ENCODE results near the gene OSBPL2.

The OSBPL2 gene

DNA sequence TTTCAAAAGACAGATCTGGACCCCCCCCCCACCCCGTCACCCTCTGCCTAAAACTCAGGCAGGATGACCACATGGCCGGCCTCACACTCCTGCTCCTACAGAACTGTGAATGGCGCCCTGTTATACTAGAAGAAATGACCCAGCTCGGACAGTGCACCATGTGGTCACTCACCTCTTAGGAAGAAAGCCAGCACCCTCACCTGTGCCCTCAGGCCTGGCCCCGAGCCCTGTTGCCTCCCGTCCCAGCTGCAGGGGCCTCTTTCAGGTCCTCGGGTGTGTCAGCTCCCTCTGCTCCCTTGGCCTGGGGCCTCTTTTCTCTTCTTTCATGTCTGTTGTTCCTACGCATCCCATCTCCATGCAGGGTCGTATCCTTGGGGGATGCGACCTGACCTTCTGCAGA, 23.7 kb downstream of the OSBPL2 start:
- no peak for DNase-seq

DNA sequence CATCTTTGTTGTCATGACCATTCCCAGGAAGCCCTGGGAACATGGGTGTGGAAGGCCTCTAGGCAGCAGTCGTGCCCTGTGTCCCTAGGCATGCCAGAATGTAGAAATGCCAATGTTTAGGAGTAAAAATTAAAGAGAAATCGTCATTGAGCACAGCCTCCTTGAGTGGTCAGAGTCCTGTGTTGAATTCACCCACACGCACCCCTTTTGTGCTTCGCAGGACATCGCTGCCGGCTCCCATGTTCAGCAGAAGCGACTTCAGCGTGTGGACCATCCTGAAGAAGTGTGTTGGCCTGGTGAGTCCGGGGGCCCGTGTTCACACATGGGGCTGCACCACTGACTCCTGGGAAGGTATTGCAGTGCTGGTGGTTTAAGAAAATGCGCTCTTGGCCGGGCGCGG, 25.1 kb downstream of the OSBPL2 start:
- DNase-seq = no peak

DNA sequence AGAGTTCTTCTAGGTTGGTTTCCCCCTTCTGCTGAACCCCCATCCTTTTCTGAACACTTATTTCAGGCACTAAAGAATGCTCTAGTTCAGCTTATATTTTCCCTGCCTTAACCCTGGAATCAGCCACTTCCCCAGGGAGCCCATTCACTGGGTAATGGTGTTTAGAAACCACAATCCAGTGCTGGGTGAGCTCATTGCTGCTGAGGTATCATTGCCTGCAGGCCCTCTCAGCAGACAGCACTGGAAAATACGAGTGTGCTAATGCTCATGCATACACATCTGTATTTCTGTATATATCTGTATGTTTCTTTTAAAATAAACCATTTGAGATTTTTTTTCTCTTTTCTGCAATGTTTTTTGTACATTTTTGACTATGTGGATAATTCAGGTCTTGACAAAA, 27.0 kb downstream of the OSBPL2 start:
- no peak for DNase-seq

DNA sequence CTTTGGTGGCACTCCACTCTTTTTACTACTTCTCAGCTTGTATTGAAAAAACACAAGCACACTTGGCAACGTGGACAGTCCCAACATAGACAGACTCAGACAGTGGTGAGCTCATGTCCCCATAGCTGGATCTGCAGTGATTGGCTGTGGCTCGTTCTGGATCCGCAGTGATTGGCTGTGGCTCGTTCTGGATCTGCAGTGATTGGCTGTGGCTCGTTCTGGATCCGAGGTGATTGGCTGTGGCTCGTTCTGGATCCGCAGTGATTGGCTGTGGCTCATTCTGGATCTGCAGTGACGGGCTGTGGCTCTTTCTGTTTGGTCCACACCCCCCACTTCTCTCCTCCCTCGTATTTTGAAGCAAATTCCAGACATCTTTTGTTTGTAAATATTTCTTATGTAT, 28.0 kb downstream of the OSBPL2 start:
- peak in 1 of 2 experiments; percentile 7 for DNase-seq

DNA sequence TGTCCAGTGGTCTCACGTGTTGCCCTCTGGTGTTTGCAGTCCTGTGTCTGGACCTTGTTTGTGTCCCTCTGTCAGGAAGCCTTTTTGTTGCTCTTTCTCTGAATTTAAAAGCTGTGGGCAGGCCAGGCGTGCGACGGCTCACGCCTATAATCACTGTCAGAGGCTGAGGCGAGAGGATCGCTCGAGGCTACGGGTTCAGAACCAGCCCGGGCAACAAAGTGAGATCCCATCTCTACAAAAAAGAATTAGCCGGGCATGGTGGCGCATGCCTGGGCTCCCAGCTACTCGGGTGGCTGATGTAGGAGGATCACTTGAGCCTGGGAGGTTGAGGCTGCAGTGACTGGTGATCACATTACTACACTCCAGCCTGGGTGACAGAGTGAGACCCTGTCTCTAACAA, 28.5 kb downstream of the OSBPL2 start:
- DNase-seq = no peak

DNA sequence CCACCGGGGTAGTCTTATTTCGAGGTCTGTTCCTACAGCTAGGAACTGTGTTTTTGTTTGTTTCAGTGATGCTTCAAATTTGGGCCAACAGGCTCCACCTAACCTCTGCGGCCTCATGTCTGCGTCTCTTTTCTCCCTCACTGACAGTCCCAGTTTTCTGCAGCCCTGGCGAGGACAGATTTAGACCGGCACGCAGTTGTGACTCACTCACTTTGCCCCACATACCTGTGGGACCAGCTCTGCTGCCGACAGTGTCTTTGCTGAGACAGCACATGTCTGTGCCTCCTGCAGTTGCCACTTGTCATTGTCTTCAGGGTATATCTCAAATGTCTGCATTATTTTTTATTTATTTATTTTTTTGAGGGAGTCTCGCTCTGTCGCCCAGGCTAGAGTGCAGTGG, 29.2 kb downstream of the OSBPL2 start:
- DNase-seq = no peak

DNA sequence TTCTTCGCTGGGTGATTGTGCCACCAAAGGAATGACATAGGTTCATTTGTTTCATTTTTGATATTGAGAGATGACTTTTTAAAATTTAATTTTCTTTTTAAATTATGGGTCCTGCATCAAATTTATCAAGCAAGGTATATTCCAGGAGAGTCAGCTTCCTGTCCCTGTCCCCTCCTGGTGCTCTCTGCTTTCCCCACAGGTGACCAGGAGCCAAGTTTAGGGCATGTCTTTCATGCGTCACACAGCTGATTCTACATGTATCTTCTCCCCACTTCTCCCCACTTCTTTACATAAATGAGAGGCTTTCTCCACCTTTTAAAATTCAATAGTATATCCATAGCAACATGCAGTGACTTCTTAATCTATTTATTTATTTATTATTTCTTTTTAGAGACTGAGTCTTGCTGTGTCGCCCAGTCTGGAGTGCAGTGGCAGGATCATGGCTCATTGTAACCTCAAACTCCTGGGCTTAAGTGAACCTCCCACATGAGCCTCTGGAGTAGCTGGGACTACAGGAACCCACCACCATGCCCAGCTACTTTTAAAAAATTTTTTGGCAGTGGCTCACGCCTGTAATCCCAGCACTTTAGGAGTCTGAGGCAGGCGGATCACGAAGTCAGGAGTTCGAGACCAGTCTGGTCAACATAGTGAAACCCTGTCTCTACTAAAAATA, 30.0 kb downstream of the OSBPL2 start:
- DNase-seq = no peak

DNA sequence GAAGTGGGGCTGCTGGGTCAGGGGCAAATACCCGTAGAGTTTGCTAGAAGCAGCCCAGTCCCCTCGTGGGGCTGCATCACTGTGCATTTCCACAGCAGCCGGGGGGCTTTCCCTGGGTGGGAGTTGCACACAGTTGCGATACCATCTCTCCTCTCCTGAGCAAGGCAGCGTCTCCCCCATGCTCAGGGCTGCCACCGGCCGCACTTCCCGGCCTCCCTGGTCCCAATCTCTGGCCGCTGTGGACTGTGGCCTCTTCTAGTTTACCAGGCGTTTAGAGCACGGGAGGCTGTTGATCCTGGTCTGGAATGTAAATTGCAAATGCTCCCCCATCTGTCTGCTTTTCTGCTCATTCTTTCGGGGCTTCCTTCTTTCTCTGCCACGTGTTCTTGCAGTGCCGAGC, 31.1 kb downstream of the OSBPL2 start:
- no peak for DNase-seq

DNA sequence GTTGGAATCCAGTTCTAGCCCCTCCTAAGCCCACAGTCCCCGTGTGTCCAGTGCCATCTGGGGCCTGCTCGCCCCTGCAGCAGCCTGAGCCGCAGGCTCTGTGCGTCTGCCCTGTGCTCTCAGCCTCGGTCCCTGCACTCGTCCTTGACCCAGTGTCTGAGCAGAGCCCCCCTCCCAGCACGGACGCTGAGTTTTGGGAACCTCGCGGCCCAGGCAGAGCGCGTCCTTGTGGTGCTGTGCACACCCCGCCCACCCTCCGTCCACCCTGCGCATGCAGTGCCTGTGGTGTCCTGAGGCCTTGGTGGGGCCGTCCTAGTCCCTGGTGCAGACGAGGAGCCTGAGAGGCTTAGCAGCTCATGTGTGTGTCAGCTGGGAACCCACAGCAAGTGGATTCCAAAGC, 31.6 kb downstream of the OSBPL2 start:
- DNase-seq = no peak

DNA sequence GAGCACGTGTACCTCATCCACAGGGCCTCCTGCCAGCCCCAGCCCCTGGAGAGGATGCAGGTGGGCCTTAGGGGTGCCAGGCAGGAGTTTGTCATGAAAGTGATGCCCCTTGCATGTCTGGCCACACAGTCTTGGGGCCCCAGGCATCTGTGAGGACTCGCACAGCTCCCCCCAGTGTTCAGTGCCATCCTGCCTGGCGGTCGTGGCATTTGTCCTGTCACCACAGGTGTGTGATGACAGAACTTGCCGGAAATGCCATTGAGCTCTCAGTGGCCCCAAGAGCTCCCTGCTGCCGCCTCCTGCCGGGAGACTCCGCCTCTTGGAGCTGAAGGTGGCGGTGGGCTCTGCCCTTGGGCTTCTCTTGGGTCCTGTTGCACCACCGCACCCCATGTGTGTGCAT, 33.9 kb downstream of the OSBPL2 start:
- no peak for DNase-seq

DNA sequence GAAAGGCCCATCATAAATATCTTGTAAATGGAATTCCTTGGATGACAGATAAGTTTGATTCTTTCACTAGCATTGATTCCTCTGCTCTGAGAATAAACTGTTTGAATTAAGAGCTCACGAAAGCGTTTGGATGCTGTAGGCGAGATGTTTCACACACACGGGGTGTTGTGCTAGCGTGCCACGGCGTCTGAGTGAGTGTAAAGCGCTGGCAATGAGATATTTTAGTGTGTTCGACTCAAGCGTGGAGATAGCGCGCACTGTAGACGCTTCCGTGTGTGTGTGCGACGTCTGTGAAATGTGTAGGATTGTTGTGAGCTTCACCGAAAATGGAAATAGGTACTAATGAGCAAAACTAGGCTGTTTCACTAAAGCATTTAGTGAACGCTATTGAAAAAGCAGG, 35.1 kb downstream of the OSBPL2 start:
- DNase-seq = no peak

DNA sequence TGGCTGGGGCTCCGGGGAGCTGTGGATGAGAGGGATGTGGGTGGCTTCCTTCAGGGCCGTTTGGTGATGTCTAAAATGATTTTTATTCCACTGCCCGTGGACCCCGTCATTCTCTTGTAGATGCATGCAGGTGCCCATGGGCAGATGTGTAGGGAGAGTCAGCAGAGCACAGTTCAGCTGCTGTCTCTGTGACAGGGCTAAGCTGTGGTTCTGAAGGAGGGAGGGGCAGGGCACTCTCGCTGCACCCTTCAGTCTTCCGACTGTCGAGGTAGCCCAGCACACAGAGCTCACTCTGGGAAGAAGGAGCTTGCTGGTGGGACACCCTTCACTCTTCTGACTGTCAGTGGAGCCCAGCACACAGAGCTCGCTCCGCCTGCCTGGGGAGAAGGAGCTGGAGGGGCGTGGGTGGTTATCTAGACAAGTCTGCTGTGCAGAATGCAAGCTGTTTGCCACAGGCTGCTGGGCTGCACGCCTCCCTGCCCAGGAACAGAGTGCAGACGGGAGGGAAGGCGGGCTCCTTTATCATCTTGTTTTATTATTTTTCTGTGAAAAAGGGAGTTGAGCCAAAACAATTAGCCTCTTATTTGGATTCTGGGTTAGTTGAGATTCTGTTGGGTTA, 36.1 kb downstream of the OSBPL2 start:
- no peak for DNase-seq

DNA sequence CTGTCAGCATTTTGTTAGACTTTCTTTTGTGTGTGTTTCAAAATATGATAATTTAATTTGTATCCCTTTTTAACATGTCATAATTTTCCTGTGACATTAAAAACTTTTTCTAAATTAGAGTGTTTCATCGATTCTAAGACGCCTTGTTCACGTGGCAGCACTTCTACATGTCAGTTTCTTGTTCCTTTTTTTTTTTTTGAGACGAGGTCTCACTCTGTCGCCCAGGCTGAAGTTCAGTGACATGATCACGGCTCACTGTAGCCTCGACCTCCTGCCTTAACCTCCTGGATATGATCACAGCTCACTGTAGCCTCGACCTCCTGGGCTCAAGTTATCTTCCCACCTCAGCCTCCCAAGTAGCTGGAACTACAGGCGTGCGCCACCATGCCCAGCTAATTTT, 36.9 kb downstream of the OSBPL2 start:
- DNase-seq = no peak

DNA sequence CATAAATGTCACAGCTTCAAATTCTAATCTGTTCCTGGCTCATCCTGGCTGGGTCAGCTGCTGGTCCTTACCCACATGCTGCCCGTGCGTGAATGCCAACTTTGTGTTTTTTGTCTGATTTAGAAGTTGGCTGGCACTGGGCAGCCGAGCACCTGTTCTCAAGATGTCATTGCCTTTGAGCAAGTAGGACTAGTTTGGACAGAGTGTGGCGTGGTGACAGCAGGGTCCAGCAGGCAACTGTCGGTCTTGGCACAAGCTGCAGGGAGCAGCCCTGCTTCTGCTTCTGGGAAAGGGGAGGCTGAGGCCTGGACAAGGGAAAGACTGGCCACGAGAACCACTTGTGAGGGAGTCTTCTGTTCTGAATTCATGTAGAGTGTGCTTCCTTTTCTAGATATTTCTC, 38.1 kb downstream of the OSBPL2 start:
- DNase-seq = no peak

DNA sequence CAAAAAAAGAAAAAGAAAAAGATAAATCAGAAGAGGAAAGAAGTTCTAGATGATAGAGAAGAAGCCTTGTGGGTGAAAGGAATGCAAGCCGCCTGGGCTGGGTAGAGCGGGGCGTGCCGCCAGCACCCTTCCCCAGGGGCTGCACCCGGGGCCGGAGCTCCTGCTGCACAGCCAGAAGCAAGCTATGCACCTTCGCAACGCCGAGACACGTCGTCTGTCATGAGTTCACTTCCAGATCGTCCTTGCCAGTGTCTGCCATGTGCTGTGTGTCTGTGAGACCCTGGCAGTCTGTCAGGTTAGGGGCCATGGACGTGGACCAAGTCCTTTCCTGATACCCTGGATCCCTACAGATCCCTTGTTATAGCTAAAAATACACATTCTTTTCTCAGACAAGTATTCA, 38.9 kb downstream of the OSBPL2 start:
- no peak for DNase-seq

DNA sequence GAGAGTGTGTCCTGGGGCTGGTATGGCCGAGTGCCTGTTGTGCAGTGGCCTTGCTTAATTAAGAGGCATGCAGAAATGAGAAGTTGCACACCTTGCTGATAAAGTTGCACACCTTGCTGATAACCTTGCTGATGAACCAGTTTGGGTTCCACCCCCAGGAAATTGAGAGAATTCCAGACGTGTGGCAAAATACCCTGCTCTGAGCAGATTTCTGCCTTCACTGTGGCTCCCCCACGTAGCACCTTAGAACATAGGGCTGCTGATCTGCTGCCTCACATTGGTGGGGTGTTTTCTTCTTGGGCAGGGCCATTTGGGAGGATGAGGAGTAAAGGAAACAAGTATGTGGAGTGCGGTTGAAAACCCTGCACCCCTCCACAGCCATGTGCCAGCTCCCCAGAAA, 42.0 kb downstream of the OSBPL2 start:
- no peak for DNase-seq

DNA sequence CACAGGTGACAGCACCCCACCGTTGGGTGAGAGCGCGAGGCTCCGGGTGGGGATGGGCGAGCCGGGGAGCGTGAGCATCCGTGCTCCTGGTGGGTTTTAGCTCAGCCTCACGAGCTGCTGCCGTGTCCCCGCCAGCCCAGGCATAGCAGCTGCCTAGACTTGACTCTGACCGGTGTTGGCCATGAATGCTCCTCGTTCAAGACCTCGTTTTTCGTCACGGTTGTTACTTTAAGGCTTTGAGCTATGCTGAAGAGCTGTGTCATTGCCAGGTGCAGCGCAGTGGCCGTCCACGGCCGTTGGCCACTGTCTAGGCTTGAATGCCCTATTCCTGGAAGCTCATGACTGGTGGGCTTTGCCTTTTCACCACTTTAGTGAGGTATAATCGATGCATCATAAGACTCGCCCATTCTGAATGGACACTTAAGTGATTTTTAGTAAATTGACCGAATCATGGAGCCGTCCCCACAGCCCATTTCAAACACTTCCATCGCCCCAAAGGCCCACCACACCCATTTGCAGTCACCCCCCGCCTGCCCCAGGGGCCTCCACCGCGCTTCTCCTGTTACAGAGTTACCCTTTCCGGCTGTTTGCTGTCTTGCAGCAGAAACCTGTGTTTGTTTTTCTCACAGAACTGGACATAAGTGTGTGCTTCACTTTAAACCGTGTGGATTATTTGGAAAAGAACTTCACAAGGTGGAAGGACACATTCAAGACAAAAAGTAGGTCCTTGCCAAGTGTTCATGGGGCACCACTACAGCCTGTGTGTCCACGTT, 43.0 kb downstream of the OSBPL2 start:
- no peak for DNase-seq

DNA sequence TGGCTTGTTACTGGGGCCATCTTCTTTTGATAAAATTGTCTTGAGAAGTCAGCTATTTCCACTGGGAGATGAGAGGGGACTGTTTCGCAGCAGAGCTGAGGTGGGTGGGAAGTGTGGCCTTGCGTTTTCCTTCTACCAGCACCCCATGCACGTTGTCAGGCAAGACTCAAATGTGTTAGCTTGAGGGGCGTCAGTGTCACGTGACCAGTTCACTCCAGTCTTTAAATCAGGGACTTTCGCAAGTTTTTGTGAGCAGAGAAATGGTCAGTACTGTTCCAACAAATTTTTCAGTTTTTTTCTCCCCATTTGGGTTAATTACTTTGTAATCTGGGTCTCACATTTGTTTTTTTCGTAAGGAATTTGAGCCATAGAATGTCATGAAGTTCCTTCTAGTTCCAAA, 43.8 kb downstream of the OSBPL2 start:
- no peak for DNase-seq

DNA sequence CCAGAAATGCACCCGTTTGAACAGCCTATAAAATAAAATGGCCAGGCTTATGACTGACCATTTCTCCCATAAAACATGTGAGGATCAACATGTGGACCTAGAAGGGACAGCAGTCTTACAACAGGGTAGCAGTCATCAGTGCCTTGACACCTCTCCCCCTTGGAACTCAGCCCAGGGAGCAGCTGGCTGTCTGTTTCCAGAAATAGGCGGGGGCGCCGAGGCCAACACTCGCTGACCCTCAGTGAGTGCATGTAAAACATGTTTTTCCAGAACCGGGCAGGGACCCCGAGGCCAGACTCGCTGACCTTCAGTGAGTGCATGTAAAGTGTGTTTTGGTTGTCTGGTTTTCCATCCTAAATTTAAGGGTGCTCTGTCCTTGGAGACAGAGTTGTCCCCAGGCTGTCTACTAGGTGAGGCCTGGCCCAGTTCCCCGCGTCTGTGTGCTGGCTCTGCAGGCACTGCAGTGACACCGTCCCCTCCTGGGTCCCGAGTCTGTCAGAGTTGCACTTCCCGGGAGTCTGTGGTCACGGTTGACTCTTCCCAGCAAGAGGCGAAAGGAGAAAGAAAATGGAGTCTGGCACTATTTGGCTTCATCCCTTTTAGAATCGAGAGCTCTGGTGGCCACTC, 44.7 kb downstream of the OSBPL2 start:
- no peak for DNase-seq

DNA sequence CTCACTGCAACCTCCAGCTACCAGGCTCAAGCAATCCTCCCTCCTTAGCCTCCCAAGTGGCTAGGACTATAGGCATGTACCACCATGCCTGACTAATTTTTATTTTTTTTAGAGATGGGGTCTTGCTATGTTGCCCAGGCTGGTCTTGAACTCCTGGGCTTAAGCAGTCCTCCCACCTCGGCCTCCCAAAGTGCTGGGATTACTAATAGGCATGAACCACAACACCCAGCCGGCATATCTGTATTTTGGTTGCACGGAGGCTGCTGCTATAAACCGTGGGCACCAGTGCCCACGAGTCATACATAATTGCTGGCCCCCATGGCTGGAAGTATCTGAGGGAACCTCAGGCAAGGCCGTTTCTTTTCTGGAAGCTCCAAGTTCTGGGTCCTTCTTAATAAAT, 46.1 kb downstream of the OSBPL2 start:
- no peak for DNase-seq

DNA sequence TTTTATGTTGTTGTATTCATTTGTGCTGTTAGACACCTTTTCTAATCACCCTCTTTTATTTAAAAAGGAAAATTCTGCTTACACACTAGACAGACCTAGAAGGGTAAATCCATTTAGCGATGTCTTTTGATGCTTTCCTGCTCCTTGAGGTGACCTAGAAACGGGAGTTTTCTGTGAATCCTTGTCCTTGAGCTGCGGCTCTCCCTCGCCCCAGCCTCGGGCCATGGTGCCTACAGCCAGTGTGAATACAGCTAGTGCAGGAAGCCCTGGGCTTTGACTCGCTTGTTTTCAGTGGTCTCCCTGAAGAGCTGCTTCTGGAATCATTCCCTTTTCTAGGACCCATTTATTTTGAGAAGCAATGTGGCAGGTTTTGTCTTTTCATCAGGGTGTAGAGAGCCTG, 46.8 kb downstream of the OSBPL2 start:
- DNase-seq = no peak

DNA sequence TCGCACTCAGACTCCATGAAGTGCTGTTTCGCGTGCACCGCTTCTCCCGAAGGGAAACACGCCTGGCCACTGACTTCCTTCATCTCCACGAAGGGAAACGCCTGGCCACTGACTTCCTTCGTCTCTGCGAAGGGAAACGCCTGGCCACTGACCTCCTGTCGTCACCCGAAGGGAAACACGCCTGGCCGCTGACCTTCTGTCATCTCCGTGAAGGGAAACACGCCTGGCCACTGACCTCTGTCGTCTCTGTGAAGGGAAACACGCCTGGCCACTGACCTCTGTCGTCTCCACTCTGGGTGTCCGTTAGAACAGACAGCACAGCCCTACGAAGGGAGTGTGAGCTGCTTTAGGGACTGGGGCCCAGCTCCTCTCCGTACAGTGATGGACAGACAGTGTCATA, 47.4 kb downstream of the OSBPL2 start:
- DNase-seq = no peak

DNA sequence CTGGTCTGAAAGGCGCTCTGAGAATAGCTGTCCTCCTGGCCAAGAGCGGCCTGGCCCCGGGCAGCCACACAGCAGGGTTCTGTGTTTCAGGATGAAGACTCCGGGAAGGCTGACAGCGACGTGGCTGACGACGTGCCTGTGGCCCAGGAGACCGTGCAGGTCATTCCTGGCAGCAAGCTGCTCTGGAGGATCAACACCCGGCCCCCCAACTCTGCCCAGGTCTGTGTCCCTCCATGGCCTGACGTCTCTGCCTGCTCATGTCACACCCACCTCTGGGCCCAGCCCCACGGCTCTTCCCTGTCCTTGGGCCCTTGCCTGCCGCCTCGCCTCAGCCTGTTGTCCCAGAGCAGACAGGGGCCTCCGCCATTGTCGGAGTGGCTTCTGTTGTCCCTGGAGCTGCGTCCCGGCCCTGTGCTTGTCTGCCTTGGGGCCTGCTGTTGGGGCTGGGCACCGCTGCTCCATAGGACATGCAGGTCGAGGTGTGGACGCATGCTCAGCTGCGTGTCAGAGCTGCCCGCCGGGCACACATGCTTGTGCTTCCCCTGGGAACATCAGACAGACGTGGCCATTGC, 48.3 kb downstream of the OSBPL2 start:
- DNase-seq = no peak

DNA sequence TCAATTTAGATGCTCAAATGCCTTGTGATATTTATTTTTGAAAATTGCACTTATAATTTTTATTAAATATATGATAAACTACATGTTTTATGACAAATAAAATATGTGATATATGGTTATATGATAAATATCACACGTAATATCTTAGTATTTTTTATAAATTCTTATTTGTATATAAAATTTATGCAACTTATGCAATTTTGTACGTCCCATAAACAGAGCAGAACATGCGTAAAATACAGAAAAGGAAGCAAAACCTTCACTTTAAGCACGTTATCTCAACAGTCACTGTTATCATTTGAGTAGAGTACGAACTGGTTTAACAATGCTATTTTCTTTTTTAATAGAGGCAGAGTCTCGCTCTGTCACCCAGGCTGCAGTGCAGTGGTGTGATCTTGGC, 48.8 kb downstream of the OSBPL2 start:
- DNase-seq = no peak

Data from activated CD4-positive, alpha-beta T cell treated with anti-CD3 and anti-CD28 coated beads, Interleukin-2, amount 50 U/mL, for 48 hours (primary cell).